GM10248 (cell line): ENCODE results near the gene TELO2.

ENCODE experiments used
- CTCF ChIA-PET: fragments of 300-600 bp; sonication (Branson Sonifier 250); formaldehyde crosslinking; extraction: SDS; loops from one replicate; lab custom pipeline; 2021; ENCODE audit warnings: antibody characterized with exemption; lab: Yijun Ruan, JAX
- POLR2A ChIA-PET: fragments of 350-650 bp; sonication (Branson Sonifier 250); formaldehyde crosslinking; extraction: SDS; loops from one replicate; lab custom pipeline; 2020; ENCODE audit warnings: antibody characterized with exemption; lab: Yijun Ruan, JAX
- DNase-seq: peaks from one replicate; pipeline ENCODE4 v3.0.0; 2012; ENCODE audit errors: extremely low spot score
- TF ChIP-seq, protein P1 (sequence below): IDR thresholded peaks from 2 replicates; pipeline ENCODE4 v1.5.1; 2012; ENCODE audit warnings: mild to moderate bottlenecking, low read depth; ENCODE audit errors: extremely low read depth, missing control alignments, control extremely low read depth

Gene TELO2

GRCh38 chr16:1557576-1557975 is 64.4 kb downstream of the TELO2 start:
- TF ChIP-seq, protein P1, sequence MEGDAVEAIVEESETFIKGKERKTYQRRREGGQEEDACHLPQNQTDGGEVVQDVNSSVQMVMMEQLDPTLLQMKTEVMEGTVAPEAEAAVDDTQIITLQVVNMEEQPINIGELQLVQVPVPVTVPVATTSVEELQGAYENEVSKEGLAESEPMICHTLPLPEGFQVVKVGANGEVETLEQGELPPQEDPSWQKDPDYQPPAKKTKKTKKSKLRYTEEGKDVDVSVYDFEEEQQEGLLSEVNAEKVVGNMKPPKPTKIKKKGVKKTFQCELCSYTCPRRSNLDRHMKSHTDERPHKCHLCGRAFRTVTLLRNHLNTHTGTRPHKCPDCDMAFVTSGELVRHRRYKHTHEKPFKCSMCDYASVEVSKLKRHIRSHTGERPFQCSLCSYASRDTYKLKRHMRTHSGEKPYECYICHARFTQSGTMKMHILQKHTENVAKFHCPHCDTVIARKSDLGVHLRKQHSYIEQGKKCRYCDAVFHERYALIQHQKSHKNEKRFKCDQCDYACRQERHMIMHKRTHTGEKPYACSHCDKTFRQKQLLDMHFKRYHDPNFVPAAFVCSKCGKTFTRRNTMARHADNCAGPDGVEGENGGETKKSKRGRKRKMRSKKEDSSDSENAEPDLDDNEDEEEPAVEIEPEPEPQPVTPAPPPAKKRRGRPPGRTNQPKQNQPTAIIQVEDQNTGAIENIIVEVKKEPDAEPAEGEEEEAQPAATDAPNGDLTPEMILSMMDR: no peak
- POLR2A ChIA-PET: no interaction called here
- CTCF ChIA-PET: no interaction called here
- DNase-seq: no peak

GRCh38 chr16:1559446-1559975 is 66.4 kb downstream of the TELO2 start:
- POLR2A ChIA-PET: no interaction called here
- TF ChIP-seq, protein P1: no peak
- CTCF ChIA-PET: no interaction called here
- no peak for DNase-seq
